IMR-90 (cell line): Measurements from ENCODE around the gene VCPKMT. TPM values are rescaled to one million over a fixed set of nuclear protein-coding genes. Genes with fewer than 3 reads are reported as not detected.

ENCODE experiments used
- ATAC-seq: fragments of 200-7000 bp; cut with Tn5 transposase; 2 replicates; pipeline ENCODE4 v1.9.1; 2020; ENCODE audit warnings: low read depth, mild to moderate bottlenecking, moderate library complexity
- BruUV-seq: library from RNA; stranded (reverse); fragments of 400-500 nt; replicated peaks from 2 replicates; lab custom pipeline; 2021; lab: Mats Ljungman, UMichigan
- CTCF ChIA-PET: fragments of 300-600 bp; formaldehyde crosslinking; extraction: SDS; loops from one replicate; lab custom pipeline; 2021; ENCODE audit warnings: antibody characterized with exemption; lab: Yijun Ruan, JAX
- POLR2A ChIA-PET: fragments of 300-600 bp; sonication (Branson Sonifier 250); formaldehyde crosslinking; loops from one replicate; lab custom pipeline; 2022; ENCODE audit warnings: antibody characterized with exemption; ENCODE audit not compliant: unreplicated experiment; lab: Charles Lee
- DNase-seq: peaks from one replicate; pipeline ENCODE4 v3.0.0; 2013
- H2AFZ ChIP-seq: replicated peaks from 2 replicates; pipeline ENCODE3; 2013; ENCODE audit warnings: low read length, mild to moderate bottlenecking; ENCODE audit not compliant: poor library complexity
- H2AK5ac ChIP-seq: 2 replicates; pipeline ENCODE4 v1.6.1; 2013; ENCODE audit warnings: low read depth, low read length, inconsistent platforms
- H2AK9ac ChIP-seq: replicated peaks from 2 replicates; pipeline ENCODE3; 2013; ENCODE audit warnings: mild to moderate bottlenecking, low read depth, low read length, moderate library complexity; ENCODE audit not compliant: poor library complexity
- H2BK120ac ChIP-seq: 2 replicates; pipeline ENCODE4 v1.6.1; 2013; ENCODE audit warnings: low read depth, low read length, inconsistent platforms
- H2BK15ac ChIP-seq: 3 replicates; pipeline ENCODE4 v1.6.1; 2013; ENCODE audit warnings: low read depth, low read length, inconsistent platforms
- H2BK20ac ChIP-seq: 2 replicates; pipeline ENCODE4 v1.6.1; 2013; ENCODE audit warnings: low read depth, mild to moderate bottlenecking, inconsistent platforms, low read length, moderate library complexity
- H2BK5ac ChIP-seq: 2 replicates; pipeline ENCODE4 v1.6.1; 2013; ENCODE audit warnings: mild to moderate bottlenecking, low read depth, low read length, inconsistent platforms; ENCODE audit not compliant: poor library complexity, severe bottlenecking
- H3K14ac ChIP-seq: replicated peaks from 2 replicates; pipeline ENCODE4 v1.6.1; 2013; ENCODE audit warnings: low read depth, low read length, inconsistent platforms
- H3K18ac ChIP-seq: 2 replicates; pipeline ENCODE4 v1.6.1; 2013; ENCODE audit warnings: low read depth, low read length, control low read depth
- H3K23ac ChIP-seq: 2 replicates; pipeline ENCODE4 v1.6.1; 2013; ENCODE audit warnings: low read depth, low read length, inconsistent platforms
- H3K27ac ChIP-seq: 2 replicates; pipeline ENCODE4 v1.5.1; 2013; ENCODE audit warnings: mild to moderate bottlenecking, control low read depth, low read length; ENCODE audit not compliant: insufficient read depth
- H3K27me3 ChIP-seq: 2 replicates; pipeline ENCODE4 v1.6.1; 2013; ENCODE audit warnings: low read length; ENCODE audit not compliant: control insufficient read depth, insufficient read depth
- H3K36me3 ChIP-seq: 2 replicates; pipeline ENCODE4 v1.6.1; 2013; ENCODE audit warnings: low read length, mixed read lengths; ENCODE audit not compliant: control insufficient read depth, insufficient read depth
- H3K4ac ChIP-seq: 2 replicates; pipeline ENCODE4 v1.6.1; 2013; ENCODE audit warnings: low read depth, low read length, inconsistent platforms
- H3K4me1 ChIP-seq: 2 replicates; pipeline ENCODE4 v1.6.1; 2013; ENCODE audit warnings: low read length, mixed read lengths; ENCODE audit not compliant: control insufficient read depth, insufficient read depth
- H3K4me2 ChIP-seq: 2 replicates; pipeline ENCODE4 v1.6.1; 2013; ENCODE audit warnings: low read depth, mild to moderate bottlenecking, control low read depth, low read length, moderate library complexity
- H3K4me3 ChIP-seq: 2 replicates; pipeline ENCODE4 v1.5.1; 2013; ENCODE audit warnings: low read depth, mild to moderate bottlenecking, control low read depth, low read length, moderate library complexity; ENCODE audit not compliant: insufficient read depth
- H3K56ac ChIP-seq: 2 replicates; pipeline ENCODE4 v1.6.1; 2013; ENCODE audit warnings: low read length, inconsistent platforms; ENCODE audit not compliant: insufficient read depth; ENCODE audit errors: extremely low read depth
- H3K79me1 ChIP-seq, 2 experiments: 2 replicates each; pipeline ENCODE4 v1.6.1; 2013; ENCODE audit warnings: low read length in 2 of 2, inconsistent platforms in 1 of 2, low read depth in 1 of 2
- H3K9ac ChIP-seq: 2 replicates; pipeline ENCODE4 v1.6.1; 2013; ENCODE audit warnings: low read depth, low read length, control low read depth
- H3K9me1 ChIP-seq: 2 replicates; pipeline ENCODE4 v1.6.1; 2013; ENCODE audit warnings: low read length, inconsistent platforms; ENCODE audit not compliant: insufficient read depth
- H3K9me3 ChIP-seq: 2 replicates; pipeline ENCODE4 v1.6.1; 2013; ENCODE audit warnings: low read length; ENCODE audit not compliant: control insufficient read depth, insufficient read depth
- H4K20me1 ChIP-seq: 2 replicates; pipeline ENCODE4 v1.6.1; 2013; ENCODE audit warnings: low read length, inconsistent platforms; ENCODE audit not compliant: insufficient read depth
- H4K5ac ChIP-seq: 2 replicates; pipeline ENCODE4 v1.6.1; 2013; ENCODE audit warnings: mild to moderate bottlenecking, low read depth, low read length, control low read depth
- H4K8ac ChIP-seq, 2 experiments: 2 replicates each; pipeline ENCODE4 v1.6.1; 2013; ENCODE audit warnings: low read depth in 2 of 2, low read length in 2 of 2, control low read depth in 1 of 2, inconsistent platforms in 1 of 2
- H4K91ac ChIP-seq: 2 replicates; pipeline ENCODE4 v1.6.1; 2013; ENCODE audit warnings: low read depth, low read length, inconsistent platforms; ENCODE audit not compliant: insufficient read depth
- CEBPB ChIP-seq: IDR thresholded peaks from 2 replicates; pipeline ENCODE4 v1.6.1; 2012; ENCODE audit warnings: low read depth, low read length, improper control_type of control experiment
- RAD21 ChIP-seq: IDR thresholded peaks from 2 replicates; pipeline ENCODE4 v1.6.1; 2012; ENCODE audit warnings: low read length, improper control_type of control experiment
- WGBS, 2 experiments: methylation state at CpG; one replicate each; pipeline versions ENCODE4 v1.1.5 to v1.1.7; 2013; ENCODE audit warnings: missing lambda C conversion rate in 2 of 2; ENCODE audit not compliant: insufficient read length in 1 of 2; ENCODE audit errors: extremely low coverage in 2 of 2; 5-methylcytosine and 5-hydroxymethylcytosine counted together
- dilution Hi-C: fragments of 300-500 bp; cut with HindIII; formaldehyde crosslinking; loops from one replicate; pipeline ENCODE4 v1.14.3; 2018; ENCODE audit warnings: low sequenced_read_pairs; ENCODE audit not compliant: unreplicated experiment
- in situ Hi-C: fragments of 300-500 bp; cut with MboI; formaldehyde crosslinking; loops from 3 replicates; pipeline ENCODE4 v1.14.3; 2019; ENCODE audit warnings: low sequenced_read_pairs, inconsistent platforms, mixed read lengths
- intact Hi-C: fragments of 100-400 bp; cut with micrococcal nuclease; formaldehyde crosslinking; loops from 2 replicates; pipeline ENCODE4 v1.10.0; 2022
- polyA plus RNA-seq, 3 experiments: library from polyadenylated mRNA; depleted of rRNA; stranded (reverse); fragments of >200 nt; gene quantifications; 2 replicates each; pipeline ENCODE4 v1.2.3, GENCODE V29; 2012; ENCODE audit warnings: low replicate concordance in 1 of 3
- total RNA-seq: library from RNA; depleted of rRNA; stranded (reverse); fragments of >200 nt; gene quantifications from 2 replicates; pipeline ENCODE4 v1.2.3, GENCODE V29; 2012

VCPKMT gene
- total and polyA plus RNA-seq, 2 of the 4 experiments (the other 2 are of a cell fraction) = 2.5 to 4.7 TPM

- Histone ChIP-seq H3K79me1 (peaks cover 0 to 5% of the 10 kb centered on the region in 2 experiments; a peak in 2 of 4 replicates), H4K8ac (no peak overlapping the region), H3K4me2 (no peak overlapping the region), H2BK20ac (no peak overlapping the region), H4K91ac (no peak overlapping the region; the same call in 1 of the 2 replicates), H3K4me1 (0 out of 2 replicates have a peak, but pooled peaks cover 2% of the 10 kb centered on the region), H3K27me3 (no peaks in the 10 kb centered on the region), H2AK5ac (no peak overlapping the region), H3K23ac (no peak overlapping the region), H2BK120ac (no peak overlapping the region), H3K27ac (peak overlapping the region; percentile 26; the same call in 1 of the 2 replicates), H3K9ac (no peak overlapping the region), H3K14ac (no peak overlapping the region), H2BK15ac (no peak overlapping the region), H3K36me3 (peaks cover 6% of the 10 kb centered on the region), H4K5ac (peak overlapping the region; percentile 30; the same call in 1 of the 2 replicates), H4K20me1 (no peaks in the 10 kb centered on the region), H3K4ac (no peak overlapping the region), H3K4me3 (no peak overlapping the region), H2BK5ac (no peak overlapping the region), H3K9me3 (no peaks in the 10 kb centered on the region), H3K9me1 (peaks cover 5% of the 10 kb centered on the region), H2AK9ac (no peak overlapping the region), H2AFZ (no peak overlapping the region), H3K18ac (0 out of 2 replicates have a peak overlapping the region, but pooled peaks have one; percentile 28), H3K56ac (no peak overlapping the region)
- no TSS peak for BruUV-seq
- intact Hi-C loops (loop anchor here (5.0 kb wide), 1 partner anchor 101 kb away; no protein-coding TSS in a partner anchor), dilution Hi-C loops (no loop called here), in situ Hi-C loops (no loop called here)
- ChIA-PET POLR2A (interaction anchor here (0.8 to 1.7 kb wide), 2 partner anchors 100 to 241 kb away, joined by 5 read pairs; no protein-coding TSS in a partner anchor), CTCF (interaction anchor here (0.6 to 1.6 kb wide), 3 partner anchors 70 to 241 kb away, joined by 3 to 6 read pairs (median 4); no protein-coding TSS in a partner anchor)
- ATAC-seq (peak; percentile 44), DNase-seq (peak; percentile 43)
- WGBS, 2 experiments = 17% methylated on average over 1 of the region's 6 CpGs; no CpG with 5 or more reads in 1 of the 2 experiments
- TF ChIP-seq CEBPB = peak; percentile 52
- no peak for TF ChIP-seq RAD21
These were observed 12.8 kb downstream of the VCPKMT start for GRCh38 chr14:50103558-50103957.
